Keratinocyte (primary cell): Measurements from ENCODE around the gene WT1. TPM values are rescaled to one million over a fixed set of nuclear protein-coding genes. Genes with fewer than 3 reads are reported as not detected.

ENCODE experiments used
- DNase-seq: peaks from one replicate; pipeline ENCODE4 v3.0.0-alpha.2; 2011; ENCODE audit warnings: low read depth, missing footprints, low spot score
- FAIRE-seq: peaks from 2 replicates; lab custom pipeline; 2011; peaks lifted over from hg19 to GRCh38; lab: Jason Lieb, UNC
- H2AFZ ChIP-seq: 2 replicates; pipeline ENCODE4 v1.6.0; 2012; ENCODE audit warnings: low read length, control low read depth, inconsistent platforms; ENCODE audit not compliant: control insufficient read depth
- H3K27ac ChIP-seq: 2 replicates; pipeline ENCODE4 v1.5.1; 2011; ENCODE audit warnings: low read length; ENCODE audit not compliant: control insufficient read depth, insufficient read depth
- H3K27me3 ChIP-seq: 3 replicates; pipeline ENCODE4 v1.6.0; 2011; ENCODE audit warnings: low read length; ENCODE audit not compliant: control insufficient read depth, insufficient read depth; ENCODE audit errors: extremely low read depth
- H3K36me3 ChIP-seq, 2 experiments: 2 replicates in 1 of 2; 3 replicates in 1 of 2; pipeline ENCODE4 v1.5.1; 2011; ENCODE audit warnings: low read length in 2 of 2, mild to moderate bottlenecking in 1 of 2; ENCODE audit not compliant: control insufficient read depth in 2 of 2, insufficient read depth in 2 of 2; ENCODE audit errors: extremely low read depth in 1 of 2
- H3K4me1 ChIP-seq: 3 replicates; pipeline ENCODE4 v1.5.1; 2011; ENCODE audit warnings: low read length; ENCODE audit not compliant: control insufficient read depth, insufficient read depth; ENCODE audit errors: extremely low read depth
- H3K4me2 ChIP-seq: 3 replicates; pipeline ENCODE4 v1.6.0; 2011; ENCODE audit warnings: low read depth, low read length; ENCODE audit not compliant: control insufficient read depth, insufficient read depth; ENCODE audit errors: extremely low read depth
- H3K4me3 ChIP-seq, 3 experiments: fragments of 200-600 bp in 1 of 3; sonication (generic) in 1 of 3; 2 replicates in 2 of 3; 3 replicates in 1 of 3; pipeline ENCODE4 v1.5.1; 2011 to 2016; ENCODE audit warnings: low read length in 3 of 3, mild to moderate bottlenecking in 3 of 3, control low read depth in 2 of 3, inconsistent platforms in 1 of 3, low read depth in 1 of 3, mixed read lengths in 1 of 3, mixed run types in 1 of 3, moderate library complexity in 1 of 3; ENCODE audit not compliant: control insufficient read depth in 2 of 3, insufficient read depth in 2 of 3; ENCODE audit errors: extremely low read depth in 1 of 3
- H3K79me2 ChIP-seq: 2 replicates; pipeline ENCODE4 v1.6.0; 2012; ENCODE audit warnings: low read length; ENCODE audit not compliant: control insufficient read depth, insufficient read depth
- H3K9ac ChIP-seq: 3 replicates; pipeline ENCODE4 v1.6.0; 2011; ENCODE audit warnings: low read length; ENCODE audit not compliant: control insufficient read depth, insufficient read depth; ENCODE audit errors: extremely low read depth
- H3K9me1 ChIP-seq: 3 replicates; pipeline ENCODE4 v1.6.0; 2011; ENCODE audit warnings: low read length; ENCODE audit not compliant: control insufficient read depth, insufficient read depth; ENCODE audit errors: extremely low read depth
- H3K9me3 ChIP-seq: 2 replicates; pipeline ENCODE4 v1.5.1; 2012; ENCODE audit warnings: low read depth, low read length; ENCODE audit not compliant: control insufficient read depth
- H4K20me1 ChIP-seq: 3 replicates; pipeline ENCODE4 v1.6.0; 2011; ENCODE audit warnings: low read length; ENCODE audit not compliant: control insufficient read depth, insufficient read depth; ENCODE audit errors: extremely low read depth
- EZH2 ChIP-seq: IDR thresholded peaks from one replicate; pipeline ENCODE4 v1.6.1; 2012; ENCODE audit warnings: inconsistent platforms, mild to moderate bottlenecking, low read length, moderate library complexity
- dilution Hi-C: fragments of 300-500 bp; cut with MboI; formaldehyde crosslinking; loops from one replicate; pipeline ENCODE4 v1.7.0; 2020; ENCODE audit warnings: low sequenced_read_pairs; ENCODE audit not compliant: extremely low pct_ligation_motif_present
- polyA plus RNA-seq, 5 experiments: library from polyadenylated mRNA; depleted of rRNA in 3 of 5; stranded (reverse) in 3 of 5; stranded (forward) in 1 of 5; unstranded in 1 of 5; fragments of >200 nt; gene quantifications; 1 replicate in 1 of 5; 2 replicates in 3 of 5; 3 replicates in 1 of 5; pipeline versions ENCODE4 v1.2.1 to v1.2.3, GENCODE V29; 2011 to 2012; ENCODE audit warnings: missing spikeins in 2 of 5, low read depth in 1 of 5, low replicate concordance in 1 of 5
- TF ChIP-seq, protein P1 (sequence below), 3 experiments: IDR thresholded peaks in 1 of 3; conservative IDR thresholded peaks in 1 of 3; optimal IDR thresholded peaks in 1 of 3; 2 replicates in 2 of 3; 3 replicates in 1 of 3; pipeline versions ENCODE3 to v1.5.1; 2011; ENCODE audit warnings: low read length in 3 of 3, mild to moderate bottlenecking in 3 of 3, moderate library complexity in 2 of 3, control low read depth in 1 of 3, inconsistent platforms in 1 of 3; ENCODE audit not compliant: insufficient read depth in 2 of 3; ENCODE audit errors: extremely low read depth in 1 of 3

The WT1 gene
- polyA plus RNA-seq, 1 donor (not counting 4 experiments of a cell fraction or from before 2014, with no cell fraction given), result not detected

GRCh38 chr11:32436751-32437494, 1.6 kb upstream of the WT1 start:
- Histone ChIP-seq H3K79me2 (no peaks in the 10 kb centered on the region), H3K9me3 (peaks cover 2% of the 10 kb centered on the region), H4K20me1 (no peaks in the 10 kb centered on the region), H2AFZ (no peak overlapping the region), H3K4me1 (no peaks in the 10 kb centered on the region), H3K9ac (no peak overlapping the region), H3K4me2 (no peak overlapping the region), H3K27me3 (peaks cover 96% of the 10 kb centered on the region), H3K4me3 (no peak overlapping the region), H3K27ac (no peak overlapping the region), H3K36me3 (no peaks in the 10 kb centered on the region), H3K9me1 (no peaks in the 10 kb centered on the region)
- TF ChIP-seq, protein P1, sequence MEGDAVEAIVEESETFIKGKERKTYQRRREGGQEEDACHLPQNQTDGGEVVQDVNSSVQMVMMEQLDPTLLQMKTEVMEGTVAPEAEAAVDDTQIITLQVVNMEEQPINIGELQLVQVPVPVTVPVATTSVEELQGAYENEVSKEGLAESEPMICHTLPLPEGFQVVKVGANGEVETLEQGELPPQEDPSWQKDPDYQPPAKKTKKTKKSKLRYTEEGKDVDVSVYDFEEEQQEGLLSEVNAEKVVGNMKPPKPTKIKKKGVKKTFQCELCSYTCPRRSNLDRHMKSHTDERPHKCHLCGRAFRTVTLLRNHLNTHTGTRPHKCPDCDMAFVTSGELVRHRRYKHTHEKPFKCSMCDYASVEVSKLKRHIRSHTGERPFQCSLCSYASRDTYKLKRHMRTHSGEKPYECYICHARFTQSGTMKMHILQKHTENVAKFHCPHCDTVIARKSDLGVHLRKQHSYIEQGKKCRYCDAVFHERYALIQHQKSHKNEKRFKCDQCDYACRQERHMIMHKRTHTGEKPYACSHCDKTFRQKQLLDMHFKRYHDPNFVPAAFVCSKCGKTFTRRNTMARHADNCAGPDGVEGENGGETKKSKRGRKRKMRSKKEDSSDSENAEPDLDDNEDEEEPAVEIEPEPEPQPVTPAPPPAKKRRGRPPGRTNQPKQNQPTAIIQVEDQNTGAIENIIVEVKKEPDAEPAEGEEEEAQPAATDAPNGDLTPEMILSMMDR (optimal IDR thresholded peaks at IDR 0.05 in 1 of 3, IDR thresholded peaks at IDR 0.05 in 1 of 3, conservative IDR thresholded peaks at IDR 0.05 in 1 of 3; ENCODE audit: extremely low read depth in 1 of 3, insufficient read depth in 2 of 3, low read length in 3 of 3), result no peak
- no peak for TF ChIP-seq EZH2
- no peak for FAIRE-seq
- DNase-seq, result no peak
- dilution Hi-C loops, result no loop called here

DNA sequence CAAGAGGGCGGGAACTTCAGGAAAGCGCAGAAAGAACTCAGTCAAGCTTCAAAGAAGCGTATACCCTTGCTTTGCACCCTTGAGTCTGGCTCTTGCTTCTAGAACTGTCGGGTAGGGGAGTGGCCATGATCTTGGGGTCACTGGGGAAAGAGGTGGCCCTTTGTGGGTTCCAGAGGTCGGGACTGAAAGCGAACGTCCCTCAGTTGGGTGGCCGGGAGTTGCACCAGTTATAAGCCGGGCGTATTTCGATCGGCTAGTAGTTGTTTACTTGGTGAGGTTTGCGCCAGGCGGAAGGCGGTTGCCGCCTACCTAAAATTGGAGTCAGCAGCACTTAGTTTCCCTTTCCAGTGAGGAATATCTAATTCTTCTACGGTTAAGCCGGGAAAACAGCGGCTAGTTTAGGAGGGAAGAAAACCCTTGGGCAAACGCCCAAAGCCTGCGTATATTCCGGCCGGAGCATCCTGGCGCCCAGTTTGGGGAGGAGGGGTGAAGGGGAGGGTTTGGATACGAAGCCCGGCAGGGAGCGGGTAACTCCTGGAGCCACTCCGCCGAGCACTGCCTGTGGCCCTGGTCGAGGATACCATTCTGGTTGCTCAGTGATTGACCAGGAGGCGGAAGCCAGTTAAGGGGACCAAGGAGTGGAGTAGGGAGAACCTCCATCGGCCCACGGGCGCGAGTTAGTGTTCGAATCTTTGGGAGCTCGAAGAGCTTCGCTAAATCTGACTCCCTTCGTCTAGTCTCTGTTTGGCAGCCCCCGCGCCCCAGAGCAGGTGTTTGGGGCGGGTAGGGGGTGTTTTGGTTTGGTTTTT, 807 bp upstream of the WT1 start:
- Histone ChIP-seq H3K4me1 (no peaks in the 10 kb centered on the region), H3K9me1 (no peaks in the 10 kb centered on the region), H3K36me3 (no peaks in the 10 kb centered on the region), H3K79me2 (no peaks in the 10 kb centered on the region), H3K27me3 (peaks cover 96% of the 10 kb centered on the region), H4K20me1 (no peaks in the 10 kb centered on the region), H3K4me3 (no peak overlapping the region), H3K9ac (no peak overlapping the region), H2AFZ (no peak overlapping the region), H3K9me3 (peaks cover 2% of the 10 kb centered on the region), H3K4me2 (peak overlapping the region; percentile 41), H3K27ac (no peak overlapping the region)
- peak; percentile 86 for TF ChIP-seq EZH2
- TF ChIP-seq, protein P1 (optimal IDR thresholded peaks at IDR 0.05 in 1 of 3, IDR thresholded peaks at IDR 0.05 in 1 of 3, conservative IDR thresholded peaks at IDR 0.05 in 1 of 3; ENCODE audit: extremely low read depth in 1 of 3, insufficient read depth in 2 of 3, low read length in 3 of 3), result no peak
- no peak for FAIRE-seq
- dilution Hi-C loops, result no loop called here
- DNase-seq, result no peak
